Femur (tissue), 1 donor: Measurements from ENCODE around the gene ABHD12.
A peak's percentile ranks its signal among the peaks of the same experiment; 100 is the strongest.
"Not testable (repeated sequence)": the region's sequence is repeated elsewhere in the genome, so short reads cannot be mapped to it uniquely, and the experiment has no call there.

Experiments used
- DNase-seq: peaks from one replicate; pipeline ENCODE4 v3.0.0-alpha.2; 2017

ABHD12 gene

GRCh38 chr20:25353353-25353746 lies 37.3 kb downstream of the ABHD12 start:
- no peak for DNase-seq

DNA sequence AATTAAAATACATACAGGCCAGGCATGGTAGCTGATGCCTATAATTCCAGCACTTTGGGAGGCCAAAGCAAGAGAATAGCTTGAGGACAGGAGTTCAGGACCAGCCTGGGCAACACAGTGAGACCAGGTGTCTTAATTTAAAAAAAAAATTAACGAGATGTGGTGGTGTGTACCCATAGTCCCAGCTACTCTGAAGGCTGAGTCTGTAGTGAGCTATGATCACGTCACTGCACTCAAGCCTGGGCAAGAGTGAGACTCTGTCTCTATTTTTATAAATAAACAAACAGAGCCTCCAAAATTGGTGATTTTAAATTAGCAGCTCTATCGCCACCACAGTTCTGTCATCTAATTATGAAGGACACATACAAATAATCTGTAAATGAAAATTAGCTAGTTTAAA lies 37.9 kb downstream of the ABHD12 start:
- DNase-seq, result no peak

DNA sequence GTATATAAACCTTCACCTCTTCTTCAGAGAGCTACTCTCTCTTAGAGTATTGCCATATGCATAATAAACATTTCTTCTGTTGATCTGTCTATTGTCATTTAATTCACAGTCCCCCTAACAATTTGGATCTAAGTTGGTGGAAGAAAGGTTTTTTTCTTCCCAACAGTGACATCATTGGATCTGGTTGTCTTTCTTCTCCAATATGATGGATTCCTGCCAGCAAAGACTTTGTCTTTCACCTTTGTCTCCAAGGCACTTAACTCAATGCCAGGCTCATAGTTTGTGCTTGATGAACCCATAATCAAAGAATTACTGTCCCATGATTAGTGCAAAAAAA lies 39.6 kb downstream of the ABHD12 start:
- no peak for DNase-seq

GRCh38 chr20:25346349-25346748 lies 44.3 kb downstream of the ABHD12 start:
- DNase-seq, result no peak

DNA sequence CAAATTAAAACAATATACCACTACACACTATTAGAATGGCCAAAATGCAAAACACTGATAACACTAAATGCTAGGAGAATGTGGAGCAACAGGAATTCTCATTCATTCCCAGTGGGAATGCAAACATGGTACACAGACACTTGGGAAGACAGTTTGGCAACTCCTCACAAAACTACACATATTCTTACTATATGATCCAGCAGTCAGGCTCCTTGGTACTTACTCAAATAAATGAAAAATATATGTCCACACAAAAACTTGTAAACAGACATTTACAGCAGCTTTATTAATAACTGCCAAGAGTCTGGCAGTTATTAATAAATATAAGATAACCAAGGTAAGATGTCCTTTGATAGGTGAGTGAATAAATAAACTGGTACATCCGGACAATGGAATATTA lies 44.9 kb downstream of the ABHD12 start:
- DNase-seq, result no peak

- DNase-seq, result no peak
Measured at GRCh38 chr20:25344634-25345033, 46.0 kb downstream of the ABHD12 start.

DNA sequence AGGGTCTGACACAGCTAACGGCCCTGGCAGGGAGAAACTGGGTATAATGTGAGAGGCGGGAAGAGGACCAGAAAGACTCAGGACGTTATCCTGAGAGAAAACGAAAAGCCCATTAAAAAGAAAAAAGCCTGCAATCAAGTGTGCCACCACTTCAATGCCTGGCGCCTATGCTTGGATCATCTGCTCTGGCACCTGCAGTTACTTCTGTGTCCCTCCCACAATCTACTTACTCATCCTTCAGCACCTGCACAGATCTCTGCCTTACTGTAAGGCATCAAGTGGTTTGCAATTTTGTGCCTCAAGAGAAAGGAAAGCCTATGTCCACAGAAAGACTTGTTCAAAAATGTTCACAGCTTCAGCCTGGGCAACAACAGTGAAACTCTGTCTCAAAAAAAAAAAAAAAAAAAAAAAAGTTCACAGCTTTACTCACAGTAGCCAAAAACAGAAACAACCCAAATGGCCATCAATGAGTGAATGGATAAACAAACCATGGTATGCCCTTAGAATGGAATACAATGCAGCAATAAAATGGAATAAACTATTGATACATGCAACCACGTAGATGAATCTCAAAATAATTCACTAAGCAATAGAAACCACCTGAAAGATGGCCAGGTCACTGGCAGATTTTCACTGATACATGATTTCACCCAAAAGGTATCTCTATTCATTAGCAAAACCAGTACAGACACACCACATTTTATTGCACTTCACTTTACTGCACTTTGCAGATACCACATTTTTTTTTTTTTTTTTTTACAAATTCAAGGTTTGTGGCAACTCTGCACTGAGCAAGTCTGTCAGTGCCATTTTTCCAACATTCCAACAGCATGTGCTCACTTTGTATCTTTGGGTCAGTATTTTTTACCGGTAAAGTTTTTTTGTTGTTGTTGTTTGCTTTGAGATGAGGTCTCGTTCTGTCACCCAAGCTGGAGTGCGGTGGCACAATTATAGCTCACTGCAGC lies 48.6 kb downstream of the ABHD12 start:
- no peak for DNase-seq

DNA sequence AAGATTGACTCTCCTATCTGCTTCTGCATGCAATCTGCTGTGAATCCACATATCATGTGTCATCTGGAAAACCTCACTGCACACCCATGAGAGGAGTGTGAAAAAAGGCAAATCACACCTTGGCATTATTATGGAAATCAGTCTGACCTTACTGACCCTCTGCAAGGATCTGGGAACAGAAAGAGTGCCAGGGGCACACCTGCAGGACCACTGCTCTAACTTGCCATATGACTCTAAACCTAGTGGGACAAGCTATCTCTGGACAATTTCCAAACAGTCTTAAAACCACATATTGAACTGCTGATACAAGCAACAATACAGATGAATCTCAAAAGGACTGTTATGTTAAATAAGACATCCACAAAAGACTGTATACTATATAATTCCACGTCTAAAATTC lies 50.3 kb downstream of the ABHD12 start:
- no peak for DNase-seq

DNA sequence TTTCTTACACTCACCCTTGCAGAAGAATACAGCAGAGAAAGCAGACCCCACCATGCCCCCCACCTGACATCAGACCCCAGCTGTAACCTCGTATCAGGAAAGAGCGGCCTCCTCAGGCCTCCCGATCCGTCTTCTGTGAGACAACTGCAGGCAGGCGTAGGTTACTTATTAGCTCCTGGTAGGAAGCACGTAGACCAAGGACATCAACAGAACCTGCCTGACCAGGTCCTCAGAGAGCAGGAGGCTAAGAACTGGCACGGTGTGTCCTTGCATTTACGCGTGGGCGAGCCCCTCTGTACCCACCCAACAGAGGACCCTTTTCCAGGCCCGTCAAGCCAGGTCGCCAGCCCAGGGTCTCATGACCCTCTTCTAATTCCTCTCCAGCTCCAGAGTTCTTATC lies 51.0 kb downstream of the ABHD12 start:
- no peak for DNase-seq

GRCh38 chr20:25338112-25339023 lies 52.3 kb downstream of the ABHD12 start:
- no peak for DNase-seq

GRCh38 chr20:25336561-25337422 lies 53.8 kb downstream of the ABHD12 start:
- no peak for DNase-seq

DNA sequence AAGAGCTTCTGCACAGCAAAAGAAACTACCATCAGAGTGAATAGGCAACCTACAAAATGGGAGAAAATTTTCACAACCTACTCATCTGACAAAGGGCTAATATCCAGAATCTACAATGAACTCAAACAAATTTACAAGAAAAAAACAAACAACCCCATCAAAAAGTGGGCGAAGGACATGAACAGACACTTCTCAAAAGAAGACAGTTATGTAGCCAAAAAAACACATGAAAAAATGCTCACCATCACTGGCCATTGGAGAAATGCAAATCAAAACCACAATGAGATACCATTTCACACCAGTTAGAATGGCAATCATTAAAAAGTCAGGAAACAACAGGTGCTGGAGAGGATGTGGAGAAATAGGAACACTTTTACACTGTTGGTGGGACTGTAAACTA lies 55.7 kb downstream of the ABHD12 start:
- DNase-seq, result not testable (repeated sequence)

DNA sequence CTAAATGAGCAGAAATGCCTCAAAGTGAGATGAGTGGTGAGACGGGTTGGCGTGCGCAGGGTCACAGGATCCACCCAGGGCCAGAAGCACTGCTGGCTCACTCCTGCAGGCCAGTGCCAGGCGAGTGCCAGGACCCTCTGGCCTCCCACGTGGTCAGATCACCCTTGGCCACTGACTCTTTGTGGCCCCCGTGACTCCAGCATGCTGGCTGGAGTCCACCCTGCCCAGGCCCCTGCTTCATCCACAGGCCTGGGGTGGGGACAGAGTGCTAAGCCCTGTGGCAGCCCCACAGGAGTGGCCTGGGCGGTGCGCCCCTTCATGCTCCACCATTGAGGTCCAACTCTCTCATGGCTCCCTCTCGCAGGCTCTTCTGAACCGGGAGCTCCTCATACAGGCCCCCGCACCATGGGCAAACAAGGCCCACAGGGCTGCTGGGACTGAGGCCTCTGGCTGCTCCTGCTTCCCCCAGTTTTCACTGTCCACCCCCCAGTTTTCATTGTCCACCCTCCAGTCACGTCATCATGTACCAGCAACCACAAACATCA lies 61.6 kb downstream of the ABHD12 start:
- DNase-seq, result no peak

GRCh38 chr20:25327521-25328235 lies 63.0 kb downstream of the ABHD12 start:
- DNase-seq, result no peak

DNA sequence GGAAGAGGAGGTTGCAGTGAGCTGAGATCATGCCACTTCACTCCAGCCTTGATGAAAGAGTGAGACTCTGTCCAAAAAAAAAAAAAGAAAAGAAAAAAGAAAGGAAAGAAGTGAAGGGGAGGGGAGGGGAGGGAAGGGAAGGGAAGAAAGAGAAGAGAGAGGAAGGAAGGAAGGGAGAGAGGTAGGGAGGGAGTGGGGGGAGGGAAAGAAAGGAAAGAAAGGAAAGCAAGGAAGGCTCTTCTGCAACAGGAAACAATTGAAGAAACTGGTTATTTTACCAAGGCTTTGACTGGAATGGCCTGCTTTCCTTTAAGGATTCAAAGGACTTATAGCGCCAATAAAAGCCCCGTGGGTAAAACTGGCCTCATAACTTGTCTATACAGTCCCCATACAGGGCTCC lies 64.6 kb downstream of the ABHD12 start:
- no peak for DNase-seq

GRCh38 chr20:25325073-25325472 lies 65.6 kb downstream of the ABHD12 start:
- DNase-seq, result no peak

- DNase-seq, result peak; percentile 47
Measured at GRCh38 chr20:25324412-25324811, 66.2 kb downstream of the ABHD12 start.

GRCh38 chr20:25323496-25324246 lies 67.0 kb downstream of the ABHD12 start:
- no peak for DNase-seq

GRCh38 chr20:25321991-25322390 lies 68.6 kb downstream of the ABHD12 start:
- no peak for DNase-seq

- DNase-seq, result no peak
Measured at GRCh38 chr20:25321262-25321831, 69.3 kb downstream of the ABHD12 start.
